HG03520 (cell line): ENCODE data around the gene POLR2A.

ENCODE experiments used
- ATAC-seq: cut with Tn5 transposase; IDR thresholded peaks from one replicate; pipeline ENCODE4 v1.9.1; 2021; ENCODE audit warnings: mild to moderate bottlenecking, moderate library complexity; ENCODE audit not compliant: unreplicated experiment

POLR2A gene

GRCh38 chr17:7484067-7484918, at the start of gene POLR2A:
TSS of gene POLR2A (plus strand) at chr17:7484366.
- peak; percentile 55 for ATAC-seq

DNA sequence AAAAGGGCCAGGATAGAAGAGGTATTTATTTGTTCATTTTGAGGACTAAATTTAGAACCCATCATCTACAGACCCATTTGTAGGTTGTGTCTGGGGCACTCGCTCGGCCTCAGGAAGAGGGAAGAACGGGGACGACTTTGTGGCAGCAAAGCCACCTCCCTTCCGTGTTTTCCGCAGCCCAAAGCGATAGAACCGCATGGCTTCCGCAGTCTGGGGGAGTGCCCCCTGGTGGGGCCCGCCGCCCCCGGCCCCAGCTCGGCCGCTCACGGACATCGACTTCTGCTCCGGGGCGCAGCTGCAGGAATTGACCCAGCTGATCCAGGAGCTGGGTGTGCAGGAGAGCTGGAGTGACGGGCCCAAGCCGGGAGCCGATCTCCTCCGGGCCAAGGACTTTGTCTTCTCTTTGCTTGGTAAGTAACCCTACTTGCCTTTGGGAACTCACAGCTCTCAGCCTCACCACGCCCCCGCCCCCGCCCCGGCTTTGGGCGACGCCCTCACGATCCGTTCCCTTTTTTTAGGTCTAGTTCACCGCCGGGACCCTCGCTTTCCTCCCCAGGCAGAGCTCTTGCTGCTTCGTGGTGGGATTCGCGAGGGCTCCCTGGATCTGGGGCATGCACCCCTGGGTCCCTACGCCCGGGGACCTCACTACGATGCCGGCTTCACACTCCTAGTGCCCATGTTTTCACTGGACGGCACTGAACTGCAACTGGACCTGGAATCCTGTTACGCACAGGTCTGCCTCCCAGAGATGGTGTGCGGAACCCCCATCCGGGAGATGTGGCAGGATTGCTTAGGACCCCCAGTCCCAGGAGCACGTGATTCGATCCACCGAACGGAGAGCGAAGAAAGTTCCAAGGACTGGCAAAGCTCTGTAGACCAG, 48.2 kb upstream of the POLR2A start:
- no peak for ATAC-seq

DNA sequence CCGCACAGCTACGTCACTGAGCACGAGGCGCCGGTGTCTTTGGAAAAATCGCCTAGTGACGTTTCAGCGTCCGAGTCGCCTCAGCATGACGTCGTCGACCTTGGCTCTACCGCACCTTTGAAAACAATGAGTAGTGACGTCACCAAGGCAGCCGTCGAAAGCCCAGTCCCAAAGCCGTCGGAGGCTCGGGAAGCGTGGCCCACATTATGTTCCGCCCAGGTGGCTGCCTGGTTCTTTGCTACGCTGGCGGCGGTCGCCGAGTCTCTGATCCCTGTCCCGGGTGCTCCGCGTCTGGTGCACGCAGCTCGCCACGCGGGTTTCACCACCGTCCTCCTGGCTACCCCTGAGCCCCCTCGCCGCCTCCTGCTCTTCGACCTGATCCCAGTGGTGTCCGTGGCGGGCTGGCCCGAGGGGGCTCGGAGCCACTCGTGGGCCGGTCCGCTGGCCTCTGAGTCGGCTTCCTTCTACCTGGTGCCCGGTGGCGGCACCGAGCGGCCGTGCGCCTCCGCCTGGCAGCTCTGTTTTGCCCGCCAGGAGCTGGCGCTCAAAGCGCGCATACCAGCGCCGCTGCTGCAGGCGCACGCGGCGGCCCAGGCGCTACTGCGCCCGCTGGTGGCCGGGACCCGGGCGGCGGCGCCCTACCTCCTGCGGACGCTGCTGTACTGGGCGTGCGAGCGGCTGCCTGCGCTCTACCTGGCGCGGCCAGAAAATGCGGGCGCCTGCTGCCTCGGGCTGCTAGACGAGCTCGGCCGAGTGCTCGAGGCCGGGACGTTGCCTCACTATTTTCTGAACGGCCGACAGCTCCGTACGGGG, 47.4 kb upstream of the POLR2A start:
- ATAC-seq, result no peak

DNA sequence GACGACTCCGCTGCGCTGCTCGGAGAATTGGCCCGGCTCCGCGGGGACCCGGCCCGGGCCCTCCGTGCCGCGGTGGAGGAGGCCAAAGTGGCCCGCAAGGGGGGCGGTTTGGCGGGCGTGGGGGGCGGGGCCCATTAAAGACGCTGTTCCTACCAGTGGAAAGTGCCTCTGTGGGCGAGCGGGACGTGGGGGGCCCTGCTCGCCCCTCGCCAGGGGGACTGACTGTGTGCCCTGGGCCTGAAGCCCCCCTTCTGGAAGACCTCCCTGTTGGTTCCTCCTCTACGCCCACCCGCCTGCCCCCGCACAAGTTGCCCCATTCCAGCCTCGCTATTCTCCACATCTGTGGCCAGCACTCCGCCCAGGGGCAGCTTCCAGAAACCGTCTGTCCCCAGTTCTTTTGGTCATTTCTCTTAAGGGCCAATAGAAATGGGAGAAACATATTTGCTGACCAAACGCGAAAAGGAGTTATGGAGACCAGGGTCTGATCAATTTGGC, 46.8 kb upstream of the POLR2A start:
- ATAC-seq, result no peak

DNA sequence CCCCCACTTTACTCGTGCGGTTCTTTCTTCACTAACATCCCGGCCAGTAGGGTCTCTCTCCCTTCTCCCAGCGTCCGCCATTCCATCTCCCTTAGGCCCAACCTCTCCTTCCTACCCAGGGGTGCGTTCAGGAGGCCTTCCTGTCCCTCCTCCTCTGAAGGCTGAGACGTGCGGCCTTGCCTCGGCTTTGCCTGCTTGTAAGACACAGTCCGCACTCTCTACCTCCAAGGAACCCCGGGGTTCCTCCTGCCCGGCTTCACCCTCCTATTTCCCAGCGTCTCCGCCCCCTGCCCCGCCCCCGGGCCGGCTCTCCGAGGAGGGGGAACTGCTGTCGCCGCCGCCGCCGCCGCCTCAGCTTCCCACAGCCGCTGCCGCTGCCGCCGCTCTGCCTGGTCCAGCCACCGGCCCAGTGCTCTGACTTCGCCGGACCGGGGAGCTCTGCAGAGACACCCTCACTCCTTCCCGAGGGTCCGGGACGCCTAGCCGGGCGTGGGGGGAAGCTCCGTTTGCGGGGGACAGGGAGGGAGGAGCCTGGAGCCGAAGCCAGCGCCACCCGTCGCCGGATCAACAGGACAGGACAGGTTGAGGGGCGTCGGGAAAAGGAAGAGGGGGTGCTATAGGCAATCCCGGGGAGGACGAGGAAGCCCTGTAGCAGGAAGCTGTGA, 46.1 kb upstream of the POLR2A start:
- ATAC-seq, result no peak

GRCh38 chr17:7438656-7439460, 45.3 kb upstream of the POLR2A start:
- ATAC-seq, result no peak

DNA sequence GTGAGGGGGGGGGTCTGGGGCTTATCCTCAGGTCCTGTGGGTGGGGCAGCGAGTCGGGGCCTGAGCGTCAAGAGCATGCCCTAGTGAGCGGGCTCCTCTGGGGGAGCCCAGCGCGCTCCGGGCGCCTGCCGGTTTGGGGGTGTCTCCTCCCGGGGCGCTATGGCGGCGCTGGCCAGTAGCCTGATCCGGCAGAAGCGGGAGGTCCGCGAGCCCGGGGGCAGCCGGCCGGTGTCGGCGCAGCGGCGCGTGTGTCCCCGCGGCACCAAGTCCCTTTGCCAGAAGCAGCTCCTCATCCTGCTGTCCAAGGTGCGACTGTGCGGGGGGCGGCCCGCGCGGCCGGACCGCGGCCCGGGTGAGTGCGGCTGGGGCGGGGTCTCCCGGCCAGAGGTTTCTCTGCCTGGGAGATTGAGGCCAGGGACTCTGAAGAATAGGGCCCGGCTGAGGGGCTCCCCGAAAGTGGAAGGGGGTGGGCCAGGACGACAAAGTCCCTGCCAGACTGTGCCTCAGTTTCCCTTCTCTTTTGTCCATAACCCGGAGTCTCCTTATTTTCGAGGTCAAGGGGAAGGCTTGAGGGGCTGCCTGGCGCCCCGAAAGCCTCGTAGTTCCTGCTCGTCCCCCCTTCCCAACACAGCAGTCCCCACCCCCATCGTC, 44.6 kb upstream of the POLR2A start, which contains the start of gene FGF11:
FGF11 (plus strand) TSS at position 51 of the 651 bp plus-strand sequence; CDS start at position 160, 109 bp downstream.
- no peak for ATAC-seq

DNA sequence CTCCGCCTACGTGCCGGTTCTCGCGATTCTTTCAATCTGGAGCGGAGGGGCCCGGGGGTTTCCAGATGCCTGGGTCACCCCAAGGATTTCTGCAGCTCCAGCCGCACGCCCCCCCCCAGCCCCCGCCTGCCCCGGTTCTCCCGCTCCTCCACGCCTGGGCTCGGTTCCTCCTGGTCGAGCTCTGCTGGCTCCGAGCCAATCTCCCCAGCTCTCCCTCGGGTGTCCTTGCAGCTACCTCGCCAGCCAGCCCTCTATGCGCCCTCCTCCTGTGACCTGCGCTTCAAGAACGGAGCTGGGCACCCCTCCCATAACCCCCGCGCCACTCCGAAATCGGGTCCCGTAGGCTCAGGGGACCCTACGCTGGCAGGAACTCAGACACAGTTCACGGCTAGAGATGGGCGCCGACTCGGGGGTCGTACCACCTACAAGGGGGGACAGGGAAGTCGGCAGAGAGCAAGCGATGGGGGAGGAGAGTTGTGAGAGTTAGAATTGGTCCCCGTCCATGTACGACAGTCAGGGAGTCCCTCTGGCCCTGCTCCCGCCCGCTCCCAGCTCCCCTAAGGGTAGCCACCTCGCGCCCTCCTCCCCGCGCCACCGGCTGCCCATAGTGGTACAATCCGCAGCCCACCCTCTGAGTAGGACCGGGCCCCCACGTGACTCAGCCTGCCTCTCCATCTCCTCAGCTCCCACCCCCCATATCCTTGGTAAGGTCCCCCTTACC, 43.9 kb upstream of the POLR2A start:
- ATAC-seq, result no peak

- no peak for ATAC-seq
Measured at GRCh38 chr17:7440834-7441195, 43.4 kb upstream of the POLR2A start.

- ATAC-seq, result no peak
Measured at GRCh38 chr17:7441266-7441665, 42.9 kb upstream of the POLR2A start.

GRCh38 chr17:7442142-7442541, 42.0 kb upstream of the POLR2A start:
- no peak for ATAC-seq

DNA sequence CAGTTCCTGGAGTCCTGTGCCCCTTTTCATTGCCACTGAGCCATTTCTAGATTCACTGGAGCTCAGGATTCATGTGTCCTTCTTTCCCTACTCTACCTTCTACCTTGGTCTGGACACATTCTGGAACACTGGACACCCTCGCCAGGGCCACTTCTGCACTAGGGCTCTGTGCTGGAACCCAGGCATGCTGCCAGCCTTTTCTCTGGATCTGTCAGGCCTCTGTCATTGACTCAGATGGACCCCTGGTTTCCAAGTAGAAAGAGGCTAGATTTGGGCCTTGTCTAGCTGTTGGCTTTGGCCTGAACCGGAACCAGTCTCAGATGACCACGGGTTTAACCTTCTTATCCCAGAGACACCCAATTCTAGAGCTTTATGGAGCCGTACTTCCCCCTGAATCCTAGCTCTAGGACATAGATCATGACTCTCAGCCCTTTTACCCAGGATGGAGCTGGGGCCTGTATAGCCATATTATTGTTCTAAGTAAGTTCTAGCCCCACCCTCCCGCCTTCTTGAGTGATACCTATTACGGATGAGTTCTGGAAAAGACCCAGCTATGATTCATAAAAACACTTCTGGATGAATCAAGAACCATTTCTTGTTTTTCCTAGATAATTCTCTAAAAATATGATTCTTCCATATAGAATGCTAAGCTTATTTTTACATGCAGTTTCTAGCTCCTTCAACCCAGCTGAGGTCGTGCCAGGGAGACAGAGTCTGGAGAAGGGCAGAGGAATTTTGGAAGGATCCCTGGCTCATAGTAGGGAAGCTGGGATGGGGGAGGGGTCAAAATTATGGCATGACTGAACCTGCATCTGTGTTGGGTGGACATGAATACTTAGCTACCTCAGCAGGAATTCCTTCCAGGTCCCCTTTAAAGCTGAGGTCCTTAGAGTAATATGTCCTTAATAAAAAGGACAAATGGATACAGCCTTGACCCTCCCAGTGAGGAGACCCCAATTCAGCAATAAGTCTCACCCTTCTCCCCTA, 40.4 kb upstream of the POLR2A start:
- ATAC-seq, result no peak

DNA sequence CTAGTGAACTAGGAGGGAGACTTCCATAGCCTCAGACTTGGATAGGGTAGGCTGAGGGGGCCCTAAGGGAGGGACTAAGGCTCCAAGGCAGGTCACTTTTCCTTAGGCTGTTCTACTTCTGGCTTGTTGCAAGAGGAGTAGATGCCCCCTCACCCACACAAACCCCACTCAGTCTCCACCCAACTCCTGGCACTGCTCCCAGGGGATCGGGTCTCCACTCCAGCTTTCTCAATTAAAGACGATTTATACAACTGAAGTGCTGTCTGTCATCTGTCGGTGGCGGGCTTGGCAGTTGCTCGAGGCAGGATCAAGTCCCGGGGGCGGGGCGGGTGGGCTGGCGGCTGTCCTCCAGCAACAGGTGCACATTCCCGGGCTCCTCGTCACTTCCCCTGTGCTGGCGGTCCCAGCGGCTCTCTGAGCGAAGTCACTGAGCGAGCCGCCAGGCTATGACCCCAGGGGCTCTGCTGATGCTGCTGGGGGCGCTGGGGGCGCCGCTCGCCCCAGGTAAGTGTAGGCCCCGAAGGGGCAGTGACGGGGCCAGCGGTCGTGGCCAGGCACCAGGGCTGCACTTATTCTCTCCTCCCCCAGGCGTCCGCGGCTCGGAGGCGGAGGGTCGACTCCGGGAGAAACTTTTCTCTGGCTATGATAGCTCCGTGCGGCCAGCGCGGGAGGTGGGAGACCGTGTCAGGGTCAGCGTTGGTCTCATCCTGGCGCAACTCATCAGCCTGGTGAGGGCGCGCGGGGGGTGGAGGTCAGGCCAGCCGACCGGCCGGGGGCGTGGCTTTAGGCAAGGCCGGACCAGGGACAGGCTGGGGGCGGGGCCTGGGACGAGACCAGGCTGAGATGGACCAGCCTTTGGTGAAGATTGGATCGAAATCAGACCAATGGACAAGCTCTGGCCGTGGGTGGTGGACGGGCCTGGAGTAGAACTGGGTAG, 39.2 kb upstream of the POLR2A start, which contains the start of gene CHRNB1:
CHRNB1 (plus strand) TSS at position 380 of the 937 bp plus-strand sequence; CDS start at position 447, 67 bp downstream.
- ATAC-seq, result no peak

GRCh38 chr17:7445619-7445968, 38.6 kb upstream of the POLR2A start:
- no peak for ATAC-seq

- ATAC-seq, result no peak
Measured at GRCh38 chr17:7448461-7448860, 35.7 kb upstream of the POLR2A start.

GRCh38 chr17:7459961-7460545, 24.1 kb upstream of the POLR2A start:
- no peak for ATAC-seq
